GM19025 (cell line): ENCODE data around the gene HOXD3.

Experiments
- ATAC-seq: cut with Tn5 transposase; IDR thresholded peaks from one replicate; pipeline ENCODE4 v1.9.1; 2021; ENCODE audit warnings: mild to moderate bottlenecking, low read depth, moderate library complexity; ENCODE audit not compliant: unreplicated experiment

Gene HOXD3

GRCh38 chr2:176161825-176162626 is 4.9 kb downstream of the HOXD3 start:
- ATAC-seq = no peak

- ATAC-seq = no peak
Measured at GRCh38 chr2:176162911-176163671, 6.0 kb downstream of the HOXD3 start.

DNA sequence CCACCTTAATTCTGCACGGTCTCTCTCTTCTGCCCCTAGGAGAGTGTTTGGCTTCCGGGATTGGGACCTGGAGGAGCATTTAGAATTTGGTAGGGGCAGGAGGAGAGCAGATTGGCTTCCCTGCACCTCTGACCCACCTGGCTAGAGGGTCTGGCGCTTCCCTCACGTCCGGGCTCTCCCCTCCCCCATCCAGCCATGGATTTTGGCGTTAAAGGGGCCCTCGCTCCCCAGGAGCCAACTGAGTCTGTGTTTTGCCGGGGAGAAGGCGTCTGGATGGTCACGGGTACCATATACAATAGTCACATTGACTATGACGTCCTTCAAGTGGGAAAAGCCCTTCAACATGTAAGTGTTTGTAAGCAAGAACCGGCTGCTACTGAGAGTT is 6.6 kb downstream of the HOXD3 start:
- no peak for ATAC-seq

DNA sequence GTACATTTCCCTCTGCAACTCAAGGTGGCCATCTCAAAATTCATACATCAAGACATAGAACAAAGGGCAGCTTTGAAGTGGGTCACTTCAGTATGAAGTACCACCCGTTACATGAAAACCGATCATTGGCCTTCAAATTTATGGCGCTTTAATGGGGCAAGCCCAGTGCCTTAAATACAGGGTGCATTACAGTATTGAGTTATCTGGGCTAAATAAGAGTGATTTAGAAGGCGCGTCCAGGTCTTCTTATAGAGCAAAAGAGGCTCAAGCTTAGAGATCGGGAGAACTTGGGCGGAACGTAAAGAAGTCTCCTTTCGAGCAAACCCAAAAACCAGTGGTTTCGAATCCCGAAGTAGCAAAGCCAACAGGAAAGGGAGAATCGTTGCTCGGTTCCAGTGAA is 7.1 kb downstream of the HOXD3 start:
- ATAC-seq = no peak

GRCh38 chr2:176164611-176165369 is 7.7 kb downstream of the HOXD3 start:
- ATAC-seq = no peak

GRCh38 chr2:176165370-176166050 is 8.4 kb downstream of the HOXD3 start:
- ATAC-seq = no peak

DNA sequence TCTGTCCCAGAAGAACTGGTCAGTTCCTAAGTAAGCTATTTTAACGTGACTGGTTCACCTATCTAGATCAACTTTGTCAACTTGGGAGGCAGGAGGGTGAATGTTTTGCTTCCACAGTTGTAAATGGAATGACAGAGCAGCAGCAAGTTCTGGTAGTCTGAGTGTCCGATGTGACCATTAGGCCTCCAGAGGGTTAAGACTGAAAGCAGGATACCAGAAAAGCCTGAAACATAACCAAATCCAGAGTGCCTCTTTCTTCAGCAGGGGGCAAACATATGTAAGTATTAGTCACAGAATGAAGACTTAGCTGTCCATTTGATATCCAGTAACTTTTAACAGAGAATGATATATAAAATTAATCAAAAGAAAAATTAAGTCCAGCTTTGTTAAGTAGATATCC is 9.2 kb downstream of the HOXD3 start:
- ATAC-seq = no peak

- no peak for ATAC-seq
Measured at GRCh38 chr2:176167398-176167797, 10.3 kb downstream of the HOXD3 start.

DNA sequence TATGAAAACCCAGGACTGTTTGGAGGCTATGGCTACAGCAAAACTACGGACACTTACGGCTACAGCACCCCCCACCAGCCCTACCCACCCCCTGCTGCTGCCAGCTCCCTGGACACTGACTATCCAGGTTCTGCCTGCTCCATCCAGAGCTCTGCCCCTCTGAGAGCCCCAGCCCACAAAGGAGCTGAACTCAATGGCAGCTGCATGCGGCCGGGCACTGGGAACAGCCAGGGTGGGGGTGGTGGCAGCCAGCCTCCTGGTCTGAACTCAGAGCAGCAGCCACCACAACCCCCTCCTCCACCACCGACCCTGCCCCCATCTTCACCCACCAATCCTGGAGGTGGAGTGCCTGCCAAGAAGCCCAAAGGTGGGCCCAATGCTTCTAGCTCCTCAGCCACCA is 12.1 kb downstream of the HOXD3 start:
- ATAC-seq = no peak

DNA sequence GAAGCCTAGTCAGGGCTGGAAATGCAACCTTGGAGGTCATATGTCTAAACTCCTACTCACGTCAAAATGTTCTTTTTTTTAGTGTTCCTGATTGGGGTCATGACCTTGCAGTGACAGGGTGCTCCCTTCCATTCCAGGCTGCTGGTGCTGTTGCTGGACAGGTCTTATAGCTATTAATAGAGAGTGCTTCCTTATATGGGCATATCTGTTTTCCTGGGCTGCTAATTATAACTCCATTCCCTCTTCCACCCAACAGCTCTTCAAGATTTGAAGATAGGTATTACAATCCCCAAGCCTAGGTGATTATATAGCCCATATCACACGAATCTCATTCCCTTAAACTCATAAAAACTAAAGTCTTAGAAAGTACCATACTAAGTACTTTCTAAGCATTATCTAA is 12.6 kb downstream of the HOXD3 start:
- no peak for ATAC-seq

DNA sequence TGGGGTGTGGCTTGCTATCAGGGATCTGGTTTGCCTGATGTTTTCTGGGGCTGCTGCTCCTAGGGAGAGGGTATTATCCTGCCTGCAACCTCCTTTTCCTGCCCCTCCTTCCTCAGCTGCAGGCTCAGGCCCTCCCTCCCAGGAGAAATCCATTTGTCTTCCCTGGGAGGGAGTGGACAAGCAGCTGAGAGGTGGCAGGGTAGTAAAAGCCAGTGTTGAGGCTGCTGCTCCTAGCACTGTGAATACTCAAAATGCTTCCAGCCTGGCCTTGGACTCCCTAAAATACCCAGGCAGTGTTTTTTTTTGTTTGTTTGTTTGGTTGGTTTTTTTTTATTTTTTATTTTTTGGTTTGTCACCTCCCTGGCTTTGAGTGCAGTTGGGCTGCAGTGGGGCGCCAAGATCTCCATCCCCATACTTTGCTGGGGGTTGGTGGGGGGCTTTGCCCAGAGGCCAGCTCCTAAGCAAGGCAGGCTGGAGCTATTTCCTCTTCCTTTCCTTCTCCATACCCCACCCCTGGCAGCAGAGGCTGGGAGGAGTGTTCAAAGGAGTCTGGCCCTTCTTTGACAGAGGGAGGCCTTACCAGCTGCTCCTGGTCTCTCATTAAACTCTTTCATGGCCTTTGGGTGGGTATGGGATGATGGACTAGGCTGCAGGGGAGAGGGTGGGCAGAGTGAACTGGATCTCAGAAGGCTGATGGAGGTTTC is 13.6 kb downstream of the HOXD3 start:
- ATAC-seq = no peak

DNA sequence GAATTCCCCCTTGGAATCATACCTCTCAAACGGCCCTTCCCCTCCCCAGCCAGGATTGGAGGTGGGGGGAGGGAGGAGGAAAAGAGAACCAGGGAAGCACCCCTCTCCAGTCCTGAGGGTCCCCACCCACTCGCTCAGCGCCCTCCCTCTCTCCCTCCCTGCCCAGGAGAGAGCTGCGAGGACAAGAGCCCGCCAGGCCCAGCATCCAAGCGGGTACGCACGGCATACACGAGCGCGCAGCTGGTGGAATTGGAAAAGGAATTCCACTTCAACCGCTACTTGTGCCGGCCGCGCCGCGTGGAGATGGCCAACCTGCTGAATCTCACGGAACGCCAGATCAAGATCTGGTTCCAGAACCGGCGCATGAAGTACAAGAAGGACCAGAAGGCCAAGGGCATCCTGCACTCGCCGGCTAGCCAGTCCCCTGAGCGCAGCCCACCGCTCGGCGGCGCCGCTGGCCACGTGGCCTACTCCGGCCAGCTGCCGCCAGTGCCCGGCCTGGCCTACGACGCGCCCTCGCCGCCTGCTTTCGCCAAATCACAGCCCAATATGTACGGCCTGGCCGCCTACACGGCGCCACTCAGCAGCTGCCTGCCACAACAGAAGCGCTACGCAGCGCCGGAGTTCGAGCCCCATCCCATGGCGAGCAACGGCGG is 14.4 kb downstream of the HOXD3 start:
- no peak for ATAC-seq

GRCh38 chr2:176172007-176172894 is 15.1 kb downstream of the HOXD3 start:
- ATAC-seq = no peak

DNA sequence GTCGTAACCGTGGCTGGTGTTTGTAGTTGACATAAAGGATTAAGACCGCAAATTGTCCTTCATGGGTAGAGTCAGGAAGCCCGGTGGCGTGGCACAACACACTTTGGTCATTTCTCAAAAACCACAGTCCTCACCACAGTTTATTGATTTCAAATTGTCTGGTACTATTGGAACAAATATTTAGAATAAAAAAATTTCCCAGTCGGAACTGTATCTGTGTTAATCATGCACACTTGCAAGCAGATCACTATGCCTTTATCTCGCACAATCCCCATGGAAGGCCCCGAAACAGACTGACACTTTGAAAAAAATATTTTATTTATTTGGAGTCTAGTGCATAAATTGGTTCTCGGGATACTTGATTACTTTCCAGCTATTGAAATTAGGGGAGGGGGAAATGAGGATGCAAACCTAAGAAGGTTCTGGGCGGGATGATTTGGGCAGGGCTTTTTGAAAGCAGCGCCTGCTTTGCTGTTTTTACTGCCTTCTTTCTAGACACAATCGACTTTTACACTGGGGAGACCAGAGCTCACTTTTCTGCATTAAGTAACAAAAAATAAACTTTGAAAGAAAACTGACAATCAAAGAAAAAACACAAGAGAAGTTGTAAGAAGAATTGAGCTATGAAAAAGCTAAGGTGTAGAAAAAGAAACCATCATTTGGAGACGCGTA is 15.9 kb downstream of the HOXD3 start:
- no peak for ATAC-seq

DNA sequence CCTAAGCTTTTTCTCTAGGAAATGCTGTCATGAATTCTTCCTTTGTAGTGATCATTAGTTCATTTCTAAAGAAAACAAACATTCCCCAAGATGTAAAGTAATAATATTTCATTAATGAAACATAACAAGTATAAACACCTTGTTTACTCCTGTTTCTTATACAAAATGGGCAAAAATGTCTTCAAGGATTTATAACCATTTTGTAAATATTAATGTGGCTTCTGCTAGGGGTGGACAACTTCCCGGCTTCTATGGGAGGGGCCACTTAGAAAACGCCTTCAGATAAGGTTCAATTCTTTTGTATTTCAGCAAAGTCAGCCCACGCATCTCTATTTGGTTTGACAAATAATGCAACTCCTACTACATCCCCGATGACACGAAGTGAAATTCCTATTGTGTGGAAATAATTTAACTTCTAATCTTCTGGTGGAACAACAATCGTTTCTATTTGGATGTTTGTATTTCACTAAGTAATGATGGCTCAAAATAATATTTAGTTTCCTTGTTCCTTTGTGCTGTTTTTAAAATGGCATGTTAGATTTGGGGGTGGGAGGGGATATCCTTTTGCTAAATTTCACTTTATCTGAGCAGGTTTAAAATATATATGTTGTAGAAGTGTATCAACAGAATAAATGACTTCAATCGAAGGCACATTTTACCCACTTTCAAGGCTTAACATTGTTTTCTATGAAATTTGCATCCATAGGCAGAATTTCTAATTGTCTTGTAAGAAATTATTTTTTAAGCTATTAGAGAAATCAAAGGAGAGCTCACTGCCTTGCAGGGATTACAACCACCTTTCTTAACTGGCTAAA is 16.7 kb downstream of the HOXD3 start:
- no peak for ATAC-seq

- no peak for ATAC-seq
Measured at GRCh38 chr2:176174382-176174823, 17.3 kb downstream of the HOXD3 start.
